Mucosa of stomach (tissue), 1 donor: Measurements from ENCODE around the gene HS6ST3.
"Not testable (repeated sequence)": the region's sequence is repeated elsewhere in the genome, so short reads cannot be mapped to it uniquely, and the experiment has no call there.

Source experiments
- H3K27me3 ChIP-seq: one replicate; pipeline ENCODE4 v1.7.0; 2013; ENCODE audit warnings: mild to moderate bottlenecking, low read length; ENCODE audit not compliant: control insufficient read depth, insufficient read depth
- H3K36me3 ChIP-seq: one replicate; pipeline ENCODE4 v1.7.0; 2013; ENCODE audit warnings: low read length; ENCODE audit not compliant: control insufficient read depth, insufficient read depth
- H3K4me1 ChIP-seq: one replicate; pipeline ENCODE4 v1.7.0; 2013; ENCODE audit warnings: mild to moderate bottlenecking, low read length; ENCODE audit not compliant: control insufficient read depth, insufficient read depth
- H3K4me3 ChIP-seq: one replicate; pipeline ENCODE4 v1.7.0; 2013; ENCODE audit warnings: low read length
- H3K9ac ChIP-seq: one replicate; pipeline ENCODE4 v1.7.0; 2013; ENCODE audit warnings: mild to moderate bottlenecking, low read length, moderate library complexity
- H3K9me3 ChIP-seq: one replicate; pipeline ENCODE4 v1.7.0; 2013; ENCODE audit warnings: mild to moderate bottlenecking, low read length, moderate library complexity; ENCODE audit not compliant: control insufficient read depth
- donor health status: Pancreatic carcinoma.

The HS6ST3 gene

DNA sequence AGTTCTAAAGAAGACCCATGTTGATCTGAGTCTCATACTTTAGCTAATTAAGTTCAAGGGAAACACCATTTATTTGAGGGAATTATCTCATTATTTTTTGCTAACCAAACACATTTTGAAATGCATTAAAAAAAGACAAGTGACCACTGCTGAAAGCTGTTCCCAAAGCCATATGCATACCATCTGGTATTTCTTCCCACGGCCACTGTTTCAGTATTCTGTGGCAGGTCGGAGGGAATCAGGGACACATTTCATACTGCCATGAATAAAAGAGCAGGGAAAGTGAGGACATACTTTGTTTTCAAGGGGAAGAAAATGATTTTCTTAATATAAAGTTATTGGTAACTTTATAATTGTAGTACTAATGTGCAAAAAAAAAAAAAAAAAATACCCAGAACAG is 401.2 kb downstream of the HS6ST3 start:
- H3K36me3 ChIP-seq, result no peaks in the 10 kb centered on the region

DNA sequence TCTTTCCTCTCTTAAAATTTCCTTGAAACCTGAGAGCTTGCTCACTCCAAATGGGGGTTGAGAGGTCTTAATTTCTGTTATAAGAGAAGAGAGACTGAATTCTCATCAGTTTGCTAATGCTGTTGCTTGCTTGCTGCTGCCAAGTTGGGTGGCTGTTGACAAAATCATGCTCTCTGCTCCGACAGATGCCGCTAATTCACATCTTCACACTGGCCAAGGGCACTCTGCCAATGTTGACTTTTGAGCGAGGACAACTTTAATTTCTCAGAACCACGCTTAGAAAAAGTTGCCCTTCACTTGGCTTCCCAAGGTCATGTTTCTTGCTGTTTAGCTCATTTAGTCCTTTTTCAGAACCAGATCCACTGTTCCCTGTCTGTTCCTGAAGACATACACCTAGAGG is 402.9 kb downstream of the HS6ST3 start:
- Histone ChIP-seq H3K9ac (no peak overlapping the region), H3K4me1 (no peaks in the 10 kb centered on the region), H3K27me3 (no peaks in the 10 kb centered on the region), H3K4me3 (no peak overlapping the region), H3K9me3 (no peaks in the 10 kb centered on the region), H3K36me3 (no peaks in the 10 kb centered on the region)

More for the DNA sequence above, 401.2 kb downstream of the HS6ST3 start:
- Histone ChIP-seq H3K9me3 (no peaks in the 10 kb centered on the region), H3K9ac (no peak overlapping the region), H3K4me1 (no peaks in the 10 kb centered on the region), H3K4me3 (no peak overlapping the region), H3K27me3 (no peaks in the 10 kb centered on the region)

DNA sequence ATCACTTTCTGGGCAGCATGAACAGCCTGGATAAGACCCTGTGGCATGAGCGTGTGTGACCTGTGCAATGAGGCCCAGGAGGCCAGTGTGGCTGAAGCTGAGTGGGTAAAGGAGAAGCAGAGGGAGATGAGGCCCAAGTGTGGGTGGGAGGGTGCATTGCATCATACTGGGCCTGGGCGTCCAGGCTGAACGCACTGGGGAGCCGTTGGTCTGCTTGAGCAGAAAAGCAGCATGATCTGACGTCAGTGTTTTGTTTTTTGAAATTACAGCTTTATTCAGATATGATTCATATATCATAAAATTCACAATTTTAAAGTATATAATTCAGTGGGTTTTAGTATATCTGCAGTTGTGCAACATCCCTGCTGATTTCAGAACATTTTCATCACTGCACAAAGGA is 409.7 kb downstream of the HS6ST3 start:
- H3K9ac ChIP-seq, result no peak overlapping the region
- H3K4me3 ChIP-seq, result no peak overlapping the region
- no peaks in the 10 kb centered on the region for H3K27me3 ChIP-seq
- H3K36me3 ChIP-seq, result no peaks in the 10 kb centered on the region
- H3K4me1 ChIP-seq, result no peaks in the 10 kb centered on the region
- no peaks in the 10 kb centered on the region for H3K9me3 ChIP-seq

DNA sequence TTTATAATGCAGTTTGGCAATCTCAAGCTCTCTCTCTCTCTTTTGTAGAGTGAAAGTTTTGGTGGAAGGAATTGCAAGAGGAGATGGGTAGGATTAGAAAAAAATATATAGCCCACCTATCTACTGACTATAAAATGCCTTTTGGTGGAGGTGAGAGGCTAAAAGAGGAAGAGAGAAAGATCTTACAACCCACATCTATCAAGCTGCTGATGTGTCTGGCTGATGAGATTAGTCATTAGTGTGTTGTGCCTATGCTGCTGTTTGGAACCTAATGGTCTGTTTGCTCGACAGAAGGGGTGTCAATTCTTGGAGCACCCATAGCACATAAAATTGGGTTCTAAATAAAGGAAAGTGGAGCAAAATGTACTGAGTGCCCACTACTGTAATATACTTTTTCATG is 411.0 kb downstream of the HS6ST3 start:
- no peaks in the 10 kb centered on the region for H3K4me1 ChIP-seq
- no peaks in the 10 kb centered on the region for H3K36me3 ChIP-seq
- no peak overlapping the region for H3K4me3 ChIP-seq
- H3K9ac ChIP-seq, result no peak overlapping the region
- no peaks in the 10 kb centered on the region for H3K27me3 ChIP-seq
- H3K9me3 ChIP-seq, result no peaks in the 10 kb centered on the region

DNA sequence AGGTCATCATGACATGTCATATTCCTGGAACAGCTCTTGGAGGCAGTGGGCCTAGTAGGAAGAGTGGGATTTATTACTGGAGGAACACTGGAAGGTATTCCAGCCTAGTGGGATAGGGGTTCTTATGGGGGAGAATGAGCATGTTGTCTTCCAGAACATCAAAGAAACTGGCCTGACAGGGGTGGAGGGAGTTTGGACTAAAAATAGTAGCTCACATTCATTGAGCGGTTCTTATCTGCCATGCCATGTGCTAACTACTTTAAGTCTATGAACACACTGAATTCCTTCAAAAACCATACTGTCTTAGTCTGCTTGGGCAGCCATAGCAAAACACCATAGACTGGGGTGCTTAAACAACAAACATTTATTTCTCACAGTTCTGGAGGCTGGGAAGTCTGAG is 413.6 kb downstream of the HS6ST3 start:
- Histone ChIP-seq H3K4me1 (no peaks in the 10 kb centered on the region), H3K27me3 (no peaks in the 10 kb centered on the region), H3K9ac (no peak overlapping the region), H3K4me3 (no peak overlapping the region), H3K36me3 (no peaks in the 10 kb centered on the region), H3K9me3 (no peaks in the 10 kb centered on the region)

DNA sequence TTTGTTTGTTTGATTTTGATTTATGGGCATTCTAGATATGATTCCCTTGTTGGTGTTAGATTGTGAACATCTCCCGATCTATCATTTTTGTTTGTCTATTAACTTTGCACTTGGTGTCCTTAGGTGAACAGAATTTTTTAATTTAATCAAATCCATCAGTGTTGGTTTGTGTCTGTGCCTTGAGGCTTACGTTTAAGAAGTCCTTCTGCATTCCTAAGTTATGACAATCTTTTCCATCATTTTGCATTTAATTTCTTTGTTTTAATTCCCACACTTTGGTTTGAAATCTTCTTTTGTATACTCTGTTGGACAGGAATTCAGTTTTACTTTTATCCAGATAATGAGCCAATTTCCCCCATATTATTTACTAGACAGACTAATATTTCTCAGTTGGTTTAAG is 421.7 kb downstream of the HS6ST3 start:
- no peaks in the 10 kb centered on the region for H3K27me3 ChIP-seq
- H3K9me3 ChIP-seq, result no peaks in the 10 kb centered on the region
- no peaks in the 10 kb centered on the region for H3K36me3 ChIP-seq

DNA sequence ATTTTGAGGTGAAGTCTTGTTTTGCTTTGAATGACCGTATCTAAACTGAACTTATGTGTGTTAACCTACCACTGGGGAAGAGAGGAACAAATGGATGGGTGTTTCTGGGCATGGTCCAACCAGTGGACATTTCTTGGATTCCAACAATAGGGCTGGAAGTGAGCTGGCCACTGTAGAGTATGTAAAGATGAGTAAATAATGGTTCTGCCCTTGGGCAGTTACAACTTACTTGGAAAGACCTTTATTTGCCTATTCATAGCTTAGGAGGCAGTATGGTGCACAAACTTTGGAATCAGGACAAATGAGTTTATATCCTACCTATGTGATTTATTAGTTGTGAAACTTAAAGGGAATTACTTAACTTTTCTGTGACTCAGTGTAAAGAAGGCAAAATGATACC is 429.5 kb downstream of the HS6ST3 start:
- no peak overlapping the region for H3K4me3 ChIP-seq
- H3K4me1 ChIP-seq, result no peaks in the 10 kb centered on the region
- no peaks in the 10 kb centered on the region for H3K27me3 ChIP-seq
- H3K9me3 ChIP-seq, result no peaks in the 10 kb centered on the region
- H3K9ac ChIP-seq, result no peak overlapping the region
- H3K36me3 ChIP-seq, result no peaks in the 10 kb centered on the region

More for the DNA sequence above, 421.7 kb downstream of the HS6ST3 start:
- no peak overlapping the region for H3K4me3 ChIP-seq
- no peaks in the 10 kb centered on the region for H3K4me1 ChIP-seq
- H3K9ac ChIP-seq, result no peak overlapping the region

DNA sequence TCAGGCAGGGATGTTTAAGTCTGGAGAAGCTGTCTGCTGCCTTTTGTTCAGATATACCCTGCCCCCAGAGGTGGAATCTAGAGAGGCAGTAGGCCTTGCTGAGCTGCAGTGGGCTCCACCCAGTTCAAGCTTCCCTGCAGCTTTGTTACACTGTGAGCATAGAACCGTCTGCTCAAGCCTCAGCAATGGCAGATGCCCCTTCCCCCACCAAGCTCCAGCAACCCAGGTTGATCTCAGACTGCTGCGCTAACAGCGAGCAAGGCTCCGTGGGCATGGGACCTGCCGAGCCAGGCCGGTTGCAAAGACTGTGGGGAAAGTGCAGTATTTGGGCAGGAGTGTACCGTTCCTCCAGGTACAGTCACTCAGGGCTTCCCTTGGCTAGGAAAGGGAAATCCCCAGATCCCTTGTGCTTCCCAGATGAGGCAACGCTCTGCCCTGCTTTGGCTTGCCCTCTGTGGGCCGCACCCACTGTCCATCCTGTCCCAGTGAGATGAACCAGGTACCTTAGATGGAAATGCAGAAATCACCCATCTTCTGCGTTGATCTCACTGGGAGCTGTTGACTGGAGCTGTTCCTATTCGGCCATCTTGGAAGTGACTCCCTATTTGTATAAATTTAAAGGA is 434.6 kb downstream of the HS6ST3 start:
- H3K4me1 ChIP-seq, result peaks cover 14% of the 10 kb centered on the region
- not testable (repeated sequence) for H3K36me3 ChIP-seq, H3K9me3 ChIP-seq, H3K27me3 ChIP-seq, H3K9ac ChIP-seq, H3K4me3 ChIP-seq

DNA sequence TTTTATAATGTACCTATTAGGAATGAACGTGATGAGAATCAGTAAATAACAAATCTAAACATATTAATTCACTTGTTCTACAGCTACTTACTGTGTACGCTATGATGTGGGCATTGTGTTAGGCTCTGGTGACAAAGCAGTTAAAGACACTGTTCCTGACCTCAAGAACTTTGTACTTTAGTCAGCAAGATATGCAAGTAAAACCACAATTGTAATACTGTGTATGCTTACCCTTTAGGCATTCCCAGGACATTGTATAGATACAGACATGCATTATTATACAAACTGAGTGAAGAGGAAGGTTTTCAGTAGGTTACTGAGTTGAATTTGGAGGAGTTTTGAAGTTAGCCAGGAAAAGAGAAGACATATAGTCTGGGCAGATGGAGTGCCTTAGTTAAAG is 435.8 kb downstream of the HS6ST3 start:
- no peaks in the 10 kb centered on the region for H3K36me3 ChIP-seq
- peaks cover 14% of the 10 kb centered on the region for H3K4me1 ChIP-seq
- no peaks in the 10 kb centered on the region for H3K9me3 ChIP-seq
- no peaks in the 10 kb centered on the region for H3K27me3 ChIP-seq
- no peak overlapping the region for H3K4me3 ChIP-seq
- H3K9ac ChIP-seq, result no peak overlapping the region

DNA sequence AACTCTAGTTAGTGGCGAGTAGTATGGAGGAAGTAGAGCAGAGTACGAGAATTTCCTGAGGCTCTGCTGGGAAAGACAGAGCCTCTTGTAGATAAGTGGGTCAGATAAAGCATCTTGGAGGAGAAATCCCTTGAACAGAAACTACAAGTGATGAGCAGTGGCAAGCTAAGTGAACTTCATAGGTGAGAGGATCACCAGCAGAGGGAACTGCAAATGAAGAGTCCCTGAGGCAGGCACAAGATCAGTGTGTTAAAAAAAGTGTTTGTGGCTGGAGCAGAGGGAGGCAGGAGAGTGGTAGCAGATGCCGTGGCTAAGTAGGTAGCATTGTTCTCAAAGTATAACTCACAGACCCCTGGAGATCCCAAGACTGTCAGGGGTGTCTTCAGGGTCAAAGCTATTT is 437.6 kb downstream of the HS6ST3 start:
- H3K9me3 ChIP-seq, result no peaks in the 10 kb centered on the region
- no peak overlapping the region for H3K9ac ChIP-seq
- no peaks in the 10 kb centered on the region for H3K36me3 ChIP-seq
- H3K4me1 ChIP-seq, result peaks cover 14% of the 10 kb centered on the region
- no peak overlapping the region for H3K4me3 ChIP-seq
- no peaks in the 10 kb centered on the region for H3K27me3 ChIP-seq

DNA sequence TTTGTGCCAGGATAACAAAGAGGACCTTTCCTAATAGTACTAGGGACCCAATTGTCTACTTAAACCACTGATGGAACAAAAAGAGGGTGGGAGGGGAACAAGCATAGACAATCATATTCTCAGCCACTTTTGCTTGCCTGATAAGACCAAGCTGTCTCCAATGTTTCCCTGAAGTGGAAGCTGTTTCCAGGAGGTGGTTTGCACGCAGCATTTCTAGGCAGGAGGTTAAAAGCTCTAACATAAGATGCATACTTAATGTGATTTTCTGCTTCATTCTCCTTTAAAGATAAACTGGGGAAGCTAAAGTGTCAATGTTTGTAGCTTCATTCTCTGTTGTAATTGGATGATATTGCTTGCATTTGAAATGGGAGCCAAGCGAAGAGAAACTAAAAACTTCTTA is 442.9 kb downstream of the HS6ST3 start:
- no peaks in the 10 kb centered on the region for H3K36me3 ChIP-seq
- H3K27me3 ChIP-seq, result no peaks in the 10 kb centered on the region
- no peaks in the 10 kb centered on the region for H3K9me3 ChIP-seq
- H3K4me1 ChIP-seq, result no peaks in the 10 kb centered on the region
- no peak overlapping the region for H3K9ac ChIP-seq
- no peak overlapping the region for H3K4me3 ChIP-seq

DNA sequence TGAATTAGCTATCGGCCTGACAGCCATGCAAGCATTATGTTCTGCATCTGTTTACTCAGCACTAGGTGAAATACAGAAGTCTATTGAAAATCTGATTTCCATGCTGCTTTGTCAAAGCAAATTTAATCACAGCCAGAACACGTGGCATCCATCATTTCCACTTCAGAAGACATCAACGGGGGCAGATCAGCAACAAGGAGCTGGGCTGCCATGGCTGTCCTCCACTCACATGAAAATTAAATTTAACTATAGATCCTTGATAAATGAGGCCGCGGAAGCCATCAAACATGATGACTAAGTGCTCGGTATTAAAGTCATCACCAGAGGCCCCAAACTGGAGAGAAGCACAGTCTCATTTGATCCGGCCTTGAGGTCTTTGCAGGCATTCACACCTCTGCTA is 443.5 kb downstream of the HS6ST3 start:
- Histone ChIP-seq H3K4me1 (no peaks in the 10 kb centered on the region), H3K9ac (no peak overlapping the region), H3K9me3 (no peaks in the 10 kb centered on the region), H3K27me3 (no peaks in the 10 kb centered on the region), H3K36me3 (no peaks in the 10 kb centered on the region), H3K4me3 (no peak overlapping the region)

DNA sequence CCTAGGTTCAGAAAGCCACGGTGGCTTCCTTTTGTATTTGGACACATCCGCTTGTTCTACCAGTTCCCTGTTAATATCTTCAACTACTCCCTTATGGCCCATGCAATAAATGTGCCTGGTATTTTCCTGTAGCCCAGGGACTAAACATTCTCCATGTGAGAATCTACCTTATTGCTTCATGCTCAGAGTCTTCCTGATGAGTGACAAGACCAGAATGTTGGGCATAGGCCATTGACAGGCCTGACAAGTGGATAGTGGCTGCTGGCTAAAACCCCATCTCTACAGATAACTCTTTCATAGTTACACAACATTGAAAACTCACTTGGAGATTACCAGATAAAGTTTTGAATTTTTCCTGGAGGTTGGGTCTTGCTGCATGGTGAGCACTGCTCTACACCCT is 449.9 kb downstream of the HS6ST3 start:
- H3K36me3 ChIP-seq, result no peaks in the 10 kb centered on the region
- no peak overlapping the region for H3K4me3 ChIP-seq
- no peaks in the 10 kb centered on the region for H3K9me3 ChIP-seq
- no peak overlapping the region for H3K9ac ChIP-seq
- no peaks in the 10 kb centered on the region for H3K27me3 ChIP-seq
- H3K4me1 ChIP-seq, result no peaks in the 10 kb centered on the region
